HepG2 (cell line): ENCODE data around the gene GNG7. TPM values are rescaled to one million over a fixed set of nuclear protein-coding genes. Genes with fewer than 3 reads are reported as not detected.

Source experiments
- DMAP1 ChIP-seq: IDR thresholded peaks from 2 replicates; pipeline ENCODE4 v1.6.1; 2016
- GTF3A ChIP-seq: sonication (generic); formaldehyde crosslinking; conservative IDR thresholded peaks from 2 replicates; pipeline ENCODE4 v1.4.0; 2020; ENCODE audit warnings: mild to moderate bottlenecking, missing genetic modification reagents
- IRF9 ChIP-seq: sonication (generic); formaldehyde crosslinking; IDR thresholded peaks from 2 replicates; pipeline ENCODE4 v1.8.0; 2022; ENCODE audit warnings: missing genetic modification reagents, mild to moderate bottlenecking, borderline replicate concordance
- KDM5B ChIP-seq: sonication (generic); formaldehyde crosslinking; IDR thresholded peaks from 2 replicates; pipeline ENCODE4 v1.4.0; 2020; ENCODE audit warnings: missing genetic modification reagents, mild to moderate bottlenecking, borderline replicate concordance
- MIER3 ChIP-seq: IDR thresholded peaks from 2 replicates; pipeline ENCODE4 v1.6.1; 2016; ENCODE audit warnings: missing compliant biosample characterization, borderline replicate concordance
- PHF21A ChIP-seq: sonication (generic); formaldehyde crosslinking; IDR thresholded peaks from 2 replicates; pipeline ENCODE4 v1.5.0; 2020; ENCODE audit warnings: mild to moderate bottlenecking, missing genetic modification reagents
- PRPF4 ChIP-seq: fragments of 200-400 bp; formaldehyde crosslinking; IDR thresholded peaks from 2 replicates; pipeline ENCODE4 v1.6.1; 2016; ENCODE audit warnings: low read length, low read depth; ENCODE audit not compliant: poor library complexity, severe bottlenecking
- RFX1 ChIP-seq: fragments of 450-650 bp; IDR thresholded peaks from 2 replicates; pipeline ENCODE4 v1.6.1; 2017
- TBX2 ChIP-seq: sonication (generic); formaldehyde crosslinking; IDR thresholded peaks from 2 replicates; pipeline ENCODE4 v1.5.0; 2020; ENCODE audit warnings: missing genetic modification reagents, mild to moderate bottlenecking, borderline replicate concordance
- U2AF2 ChIP-seq: fragments of 200-400 bp; formaldehyde crosslinking; IDR thresholded peaks from 2 replicates; pipeline ENCODE4 v1.6.1; 2017; ENCODE audit warnings: low read depth, mild to moderate bottlenecking, low read length
- ZBTB38 ChIP-seq: sonication (generic); formaldehyde crosslinking; IDR thresholded peaks from 2 replicates; pipeline ENCODE4 v1.5.1; 2020; ENCODE audit warnings: mild to moderate bottlenecking, missing genetic modification reagents
- ZC3H13 ChIP-seq: sonication (generic); formaldehyde crosslinking; IDR thresholded peaks from 2 replicates; pipeline ENCODE4 v1.8.1; 2023; ENCODE audit warnings: mild to moderate bottlenecking, missing genetic modification reagents, moderate library complexity
- ZFX ChIP-seq: sonication (generic); formaldehyde crosslinking; IDR thresholded peaks from 2 replicates; pipeline ENCODE4 v1.4.0; 2020; ENCODE audit warnings: mild to moderate bottlenecking, low read depth, missing genetic modification reagents, moderate library complexity
- ZNF335 ChIP-seq: sonication (generic); formaldehyde crosslinking; IDR thresholded peaks from 2 replicates; pipeline ENCODE4 v1.4.0; 2020; ENCODE audit warnings: missing genetic modification reagents
- ZNF382 ChIP-seq: sonication (generic); formaldehyde crosslinking; IDR thresholded peaks from 2 replicates; pipeline ENCODE4 v1.5.0; 2020; ENCODE audit warnings: missing genetic modification reagents, mild to moderate bottlenecking, borderline replicate concordance
- ZNF513 ChIP-seq: sonication (generic); formaldehyde crosslinking; conservative IDR thresholded peaks from 2 replicates; pipeline ENCODE4 v1.5.0; 2020; ENCODE audit warnings: missing genetic modification reagents
- ZNF687 ChIP-seq: sonication (generic); formaldehyde crosslinking; IDR thresholded peaks from 2 replicates; pipeline ENCODE4 v1.5.1; 2020; ENCODE audit warnings: mild to moderate bottlenecking, missing genetic modification reagents, moderate library complexity
- ZNF772 ChIP-seq: sonication (generic); formaldehyde crosslinking; IDR thresholded peaks from 2 replicates; pipeline ENCODE4 v1.5.0; 2020; ENCODE audit warnings: mild to moderate bottlenecking, missing genetic modification reagents
- polyA plus RNA-seq, 8 experiments: library from polyadenylated mRNA; depleted of rRNA in 3 of 8; stranded (reverse) in 7 of 8; unstranded in 1 of 8; fragments of >200 nt; fragmentation: Illumina TruSeq in 4 of 8; extraction: Trizol in 4 of 8; gene quantifications; 2 replicates each; pipeline versions ENCODE4 v1.2.1 to v1.2.3, GENCODE V29; 2011 to 2016; ENCODE audit warnings: low read depth in 4 of 8, missing spikeins in 1 of 8, mixed read lengths in 1 of 8; ENCODE audit not compliant: insufficient read depth in 1 of 8
- total RNA-seq, 5 experiments: library from RNA; depleted of rRNA; stranded (reverse); fragments of >200 nt; fragmentation: Illumina TruSeq; extraction: Trizol; gene quantifications; 2 replicates each; pipeline ENCODE4 v1.2.3, GENCODE V29; 2016; ENCODE audit warnings: low read depth in 1 of 5
- TF ChIP-seq, protein P1 (sequence below): sonication (generic); formaldehyde crosslinking; IDR thresholded peaks from 2 replicates; pipeline ENCODE4 v1.9.0; 2021; ENCODE audit warnings: missing genetic modification reagents, borderline replicate concordance

The GNG7 gene
- total and polyA plus RNA-seq, 2 of the 13 experiments (the other 11 are each of a cell fraction or from before 2014, with no cell fraction given): 1.4 to 3.3 TPM

DNA sequence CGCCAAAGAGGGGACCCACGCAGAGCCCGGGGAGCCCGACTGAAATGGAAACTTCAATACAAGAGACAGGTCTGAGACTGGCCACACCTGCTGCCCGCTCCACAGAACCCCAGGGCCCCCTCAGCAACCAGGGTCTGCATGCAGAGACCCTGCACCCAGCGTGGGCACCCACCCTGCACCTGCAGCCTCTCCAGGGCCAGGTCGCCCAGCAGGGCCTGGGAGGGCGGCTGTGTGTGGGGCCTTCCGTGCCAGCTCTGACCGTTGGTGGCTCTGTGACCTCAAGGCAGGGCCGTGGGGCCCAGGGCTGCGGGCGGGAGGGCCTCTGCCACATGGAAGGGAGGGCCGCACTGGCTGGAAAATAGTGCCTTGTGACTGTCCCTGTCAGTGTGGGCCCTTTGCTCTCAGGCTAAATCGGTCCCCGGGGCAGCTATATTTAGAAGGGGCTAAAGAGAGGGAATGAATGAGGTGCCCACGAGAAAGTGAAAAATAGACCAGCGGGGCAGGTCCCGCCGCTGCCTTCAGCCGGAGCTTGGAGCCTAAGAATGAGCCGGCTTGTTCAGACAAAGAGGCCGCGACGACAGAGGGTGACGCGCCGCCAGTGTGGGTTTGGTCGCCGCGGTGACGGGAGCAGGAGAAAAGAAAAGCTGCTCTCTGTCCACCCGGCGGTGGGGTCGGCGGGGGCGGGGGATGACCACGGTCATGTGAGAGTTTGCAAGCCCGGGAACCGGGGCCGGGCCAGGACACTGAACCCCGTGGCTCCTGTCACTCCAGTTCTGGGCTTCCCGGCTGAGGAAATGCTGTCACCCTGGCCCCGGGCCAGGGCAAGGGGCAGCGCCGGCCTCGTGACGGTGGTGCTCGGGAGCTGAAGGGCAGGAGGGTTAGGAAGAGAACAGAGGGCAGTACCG is 156.1 kb downstream of the GNG7 start (continued):
- TF ChIP-seq, protein P1, sequence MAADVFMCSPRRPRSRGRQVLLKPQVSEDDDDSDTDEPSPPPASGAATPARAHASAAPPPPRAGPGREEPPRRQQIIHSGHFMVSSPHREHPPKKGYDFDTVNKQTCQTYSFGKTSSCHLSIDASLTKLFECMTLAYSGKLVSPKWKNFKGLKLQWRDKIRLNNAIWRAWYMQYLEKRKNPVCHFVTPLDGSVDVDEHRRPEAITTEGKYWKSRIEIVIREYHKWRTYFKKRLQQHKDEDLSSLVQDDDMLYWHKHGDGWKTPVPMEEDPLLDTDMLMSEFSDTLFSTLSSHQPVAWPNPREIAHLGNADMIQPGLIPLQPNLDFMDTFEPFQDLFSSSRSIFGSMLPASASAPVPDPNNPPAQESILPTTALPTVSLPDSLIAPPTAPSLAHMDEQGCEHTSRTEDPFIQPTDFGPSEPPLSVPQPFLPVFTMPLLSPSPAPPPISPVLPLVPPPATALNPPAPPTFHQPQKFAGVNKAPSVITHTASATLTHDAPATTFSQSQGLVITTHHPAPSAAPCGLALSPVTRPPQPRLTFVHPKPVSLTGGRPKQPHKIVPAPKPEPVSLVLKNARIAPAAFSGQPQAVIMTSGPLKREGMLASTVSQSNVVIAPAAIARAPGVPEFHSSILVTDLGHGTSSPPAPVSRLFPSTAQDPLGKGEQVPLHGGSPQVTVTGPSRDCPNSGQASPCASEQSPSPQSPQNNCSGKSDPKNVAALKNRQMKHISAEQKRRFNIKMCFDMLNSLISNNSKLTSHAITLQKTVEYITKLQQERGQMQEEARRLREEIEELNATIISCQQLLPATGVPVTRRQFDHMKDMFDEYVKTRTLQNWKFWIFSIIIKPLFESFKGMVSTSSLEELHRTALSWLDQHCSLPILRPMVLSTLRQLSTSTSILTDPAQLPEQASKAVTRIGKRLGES: no peak
- TF ChIP-seq ZNF772 (CRISPR knock-in tag) (no peak), ZNF513 (CRISPR knock-in tag) (no peak), ZC3H13 (no peak), DMAP1 (CRISPR knock-in tag) (peak; percentile 62), TBX2 (peak; percentile 61; the same call in 1 of the 2 replicates), IRF9 (CRISPR knock-in tag) (peak; percentile 59; the same call in 1 of the 2 replicates), ZFX (CRISPR knock-in tag) (peak; percentile 90), GTF3A (no peak), MIER3 (CRISPR knock-in tag) (peak; percentile 64; the same call in 1 of the 2 replicates), PRPF4 (no peak), RFX1 (peak; percentile 50; the same call in 1 of the 2 replicates), ZBTB38 (CRISPR knock-in tag) (no peak), ZNF382 (CRISPR knock-in tag) (no peak), ZNF687 (CRISPR knock-in tag) (peak; percentile 96), PHF21A (CRISPR knock-in tag) (peak; percentile 38; the same call in 1 of the 2 replicates), KDM5B (CRISPR knock-in tag) (peak; percentile 72; the same call in 1 of the 2 replicates), ZNF335 (no peak), U2AF2 (no peak)
